ENCODE measurements around the gene KIAA1217.
"Not testable (repeated sequence)": the region's sequence is repeated elsewhere in the genome, so short reads cannot be mapped to it uniquely, and the experiment has no call there.

KIAA1217 gene

DNA sequence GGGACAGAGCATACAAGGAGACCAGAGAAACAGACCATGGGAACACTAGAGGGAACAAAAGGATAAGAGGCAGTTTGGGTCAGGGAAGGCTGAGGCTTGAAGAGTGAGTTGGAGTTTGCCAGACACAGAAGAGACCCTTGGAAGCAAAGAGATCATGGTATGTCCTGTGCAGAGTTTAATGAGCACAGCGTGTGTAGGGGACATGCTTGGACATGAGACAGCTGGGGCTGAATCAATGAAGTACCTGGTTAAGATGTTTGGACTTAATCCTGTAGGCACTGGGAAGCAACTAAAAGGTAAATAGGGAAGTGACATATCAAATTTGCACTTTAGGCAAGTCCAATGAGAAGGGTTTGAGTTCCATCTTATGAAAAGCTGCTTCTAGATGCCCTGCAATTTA lies 79.6 kb downstream of the KIAA1217 start:
- DNase-seq (ENCODE audit: low spot score) = no peak

DNA sequence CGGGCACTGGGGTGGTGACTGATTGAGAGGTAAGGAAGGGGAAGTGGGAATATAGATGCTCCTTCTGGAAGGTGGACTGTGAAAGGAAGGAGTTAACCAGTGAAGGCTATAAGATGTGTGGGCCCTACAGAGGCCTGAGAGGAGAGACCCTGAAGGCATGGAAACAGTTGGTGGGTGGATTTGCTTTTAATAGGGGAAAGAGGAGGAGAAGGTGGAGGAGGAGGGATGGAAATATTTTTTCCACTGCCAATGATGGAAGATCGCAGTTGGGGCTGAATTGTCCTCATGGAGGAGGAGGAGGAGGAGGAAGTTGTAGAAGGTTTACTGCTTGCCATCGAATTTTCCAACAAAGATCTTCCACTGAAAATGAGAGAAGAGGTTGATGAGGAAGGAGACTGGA lies 80.3 kb downstream of the KIAA1217 start:
- no peak for DNase-seq (ENCODE audit: low spot score)

DNA sequence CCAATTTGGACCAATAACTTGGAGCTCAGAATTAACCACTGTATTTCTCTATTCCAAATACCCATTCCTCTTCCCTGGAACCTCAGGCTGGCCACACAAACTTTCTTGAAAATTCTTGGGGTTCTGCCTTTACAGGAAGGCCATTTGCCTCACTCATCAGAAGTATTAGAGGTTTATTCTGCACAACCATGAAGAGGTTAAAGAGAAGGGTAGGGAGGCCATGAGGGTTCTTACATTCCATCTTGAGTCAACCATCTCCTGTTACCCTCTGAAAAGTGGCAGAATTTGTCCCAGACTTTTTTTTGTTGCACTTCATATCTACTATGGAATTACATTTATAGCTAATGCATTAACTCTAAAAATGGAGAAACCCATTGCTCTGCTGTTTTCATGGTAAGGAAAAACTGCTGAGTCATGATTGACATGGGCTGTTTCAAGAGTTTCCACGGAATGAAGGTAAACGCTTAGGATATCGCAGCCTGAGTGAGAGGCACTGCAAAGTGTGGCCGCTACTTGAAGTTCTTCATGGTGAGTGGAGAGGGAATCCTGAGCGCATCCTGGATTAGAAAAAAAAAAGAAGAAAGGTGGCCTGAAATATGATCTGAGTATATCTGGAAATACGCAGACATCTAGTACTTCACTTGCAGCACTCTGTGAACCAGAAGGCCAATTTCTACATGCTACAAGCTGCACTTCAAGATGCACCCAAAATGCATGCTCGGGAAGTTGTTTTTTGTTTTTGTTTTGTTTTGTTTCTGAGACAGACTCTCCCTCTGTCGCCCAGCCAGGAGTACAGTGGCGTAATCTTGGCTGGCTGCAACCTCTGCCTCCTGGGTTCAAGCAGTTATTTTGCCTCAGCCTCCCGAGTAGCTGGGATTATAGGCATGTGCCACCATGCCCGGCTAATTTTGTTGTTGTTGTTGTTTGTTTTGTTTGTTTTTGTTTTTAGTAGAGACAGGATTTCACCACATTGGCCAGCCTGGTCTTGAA lies 83.7 kb downstream of the KIAA1217 start:
- no peak for DNase-seq (ENCODE audit: low spot score)

DNA sequence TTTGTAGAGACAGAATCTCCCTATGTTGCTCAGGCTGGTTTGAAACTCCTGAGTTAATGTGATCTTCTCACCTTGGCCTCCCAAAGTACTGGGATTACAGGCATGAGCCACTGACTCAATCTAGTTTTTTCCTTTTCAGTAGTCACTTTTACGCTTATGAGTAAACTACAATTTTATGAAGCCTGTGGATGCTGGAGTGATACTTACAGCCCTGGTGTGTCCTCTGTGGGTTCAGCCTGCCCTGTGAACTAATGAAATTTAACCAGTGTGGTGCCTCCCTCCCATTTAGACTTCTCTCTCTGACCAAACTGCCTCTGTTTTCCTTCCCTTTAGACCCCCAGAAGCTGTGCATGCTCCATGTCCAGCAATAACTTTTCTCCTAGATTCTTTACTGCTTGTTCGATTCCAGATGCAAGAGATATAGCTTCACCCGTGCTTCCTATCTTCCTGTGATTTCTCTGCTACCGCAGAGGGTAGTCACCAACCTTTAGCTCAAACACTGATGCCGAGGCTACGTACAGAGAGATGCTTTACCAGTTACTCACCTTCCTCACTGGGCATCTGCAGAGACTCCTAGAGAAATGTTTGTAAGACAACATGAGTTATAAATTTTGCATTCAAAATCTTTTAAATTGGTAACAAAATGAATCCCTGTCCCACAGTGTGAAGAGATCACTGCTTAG lies 90.8 kb downstream of the KIAA1217 start:
- no peak for DNase-seq (ENCODE audit: low spot score)

DNA sequence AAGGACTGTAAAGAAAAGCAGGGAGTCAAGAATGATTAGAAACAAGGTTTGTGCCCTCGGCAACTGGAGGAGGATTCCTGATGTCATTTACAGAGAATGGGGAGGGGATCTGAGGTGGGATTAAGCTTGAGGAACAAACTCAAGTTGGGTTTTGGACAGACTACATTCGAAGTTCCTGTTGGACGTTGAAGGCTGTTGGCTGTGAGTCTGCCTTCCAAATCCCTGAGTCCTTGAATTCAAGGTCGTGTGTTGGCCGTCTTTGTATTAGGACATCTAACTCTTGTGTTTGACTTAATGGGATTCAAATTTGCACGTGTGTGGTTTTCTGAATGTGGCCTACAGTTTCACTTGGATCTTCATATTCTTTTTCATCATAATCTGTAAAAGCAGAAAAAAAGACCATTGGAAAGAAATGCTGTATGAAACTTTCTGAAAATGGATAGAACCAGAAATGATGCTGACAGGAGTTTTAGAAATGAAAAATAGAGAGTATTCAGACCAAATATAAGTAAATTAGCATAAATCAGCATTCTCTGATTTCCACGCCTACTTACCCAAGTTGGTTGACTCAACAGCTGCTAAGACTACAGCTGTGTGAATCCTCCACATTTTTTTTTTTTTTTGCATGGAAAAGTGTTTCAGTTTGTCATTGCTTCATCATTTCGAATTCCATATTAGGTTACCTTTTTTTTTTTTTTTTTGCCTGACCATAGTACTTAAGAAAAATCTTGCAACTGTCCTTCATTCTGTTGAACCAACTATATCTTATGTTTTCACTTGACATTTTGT lies 94.8 kb downstream of the KIAA1217 start:
- DNase-seq (ENCODE audit: low spot score) = no peak

DNA sequence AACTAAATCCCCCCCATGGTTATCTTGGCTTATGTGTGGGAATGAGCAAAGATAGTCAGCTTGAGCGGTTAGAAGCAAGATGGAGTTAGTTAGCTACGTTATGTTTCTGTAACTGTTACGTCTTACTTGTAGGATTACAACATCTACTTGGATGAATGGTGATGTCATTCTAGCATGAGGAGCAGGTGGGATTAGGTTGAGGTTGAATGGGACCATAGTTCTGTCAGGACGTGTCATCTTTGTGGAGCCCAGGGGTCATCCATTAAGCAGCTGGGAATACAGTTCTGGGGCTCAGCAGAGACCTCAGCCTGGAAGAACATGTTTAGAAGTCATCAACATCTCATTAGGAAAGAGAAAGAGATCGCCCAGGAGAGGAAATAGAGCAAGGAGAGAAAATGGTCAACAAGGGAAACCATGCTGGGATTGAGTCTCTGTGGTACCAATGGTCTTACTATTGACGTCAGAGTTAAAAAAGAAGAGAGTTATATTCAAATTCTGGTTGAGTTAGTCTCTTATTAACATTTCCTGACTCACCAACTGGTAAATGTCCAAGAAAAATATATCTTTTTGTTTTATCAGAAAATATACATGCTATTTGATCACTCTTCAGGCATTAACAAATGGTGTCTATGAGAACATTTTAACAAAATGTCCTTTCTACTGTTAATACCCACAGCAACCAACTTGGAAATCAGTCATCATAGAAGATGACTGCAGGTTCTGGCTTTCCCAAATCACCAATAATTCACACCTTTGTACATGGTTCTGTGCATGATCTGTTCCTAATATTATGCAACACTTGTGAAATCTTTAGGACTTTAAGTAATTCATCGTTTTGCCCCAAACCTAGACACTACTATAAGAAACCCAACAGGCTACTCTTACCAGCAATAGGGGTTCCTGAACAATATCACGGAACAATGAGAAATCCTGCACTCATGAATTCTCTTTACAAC lies 96.9 kb downstream of the KIAA1217 start:
- DNase-seq (ENCODE audit: low spot score) = no peak

DNA sequence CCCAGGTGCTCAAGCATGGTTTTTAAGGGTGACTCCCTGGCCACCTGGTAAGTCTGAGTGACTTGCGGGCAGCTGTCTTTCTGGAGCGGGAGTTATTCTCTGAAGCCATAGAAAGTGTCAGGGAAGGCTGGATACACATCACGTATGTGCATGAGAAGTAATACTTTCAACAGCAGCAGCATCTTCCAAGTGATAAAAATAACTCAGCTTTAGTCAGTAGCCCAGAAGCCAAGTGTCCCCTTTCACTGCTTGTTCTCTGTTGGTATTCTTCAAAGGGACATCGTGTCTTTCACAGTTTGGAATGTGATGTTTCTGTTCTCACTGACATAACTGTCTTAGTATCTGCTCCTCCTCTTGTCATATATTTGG lies 97.6 kb downstream of the KIAA1217 start:
- DNase-seq (ENCODE audit: low spot score) = no peak

DNA sequence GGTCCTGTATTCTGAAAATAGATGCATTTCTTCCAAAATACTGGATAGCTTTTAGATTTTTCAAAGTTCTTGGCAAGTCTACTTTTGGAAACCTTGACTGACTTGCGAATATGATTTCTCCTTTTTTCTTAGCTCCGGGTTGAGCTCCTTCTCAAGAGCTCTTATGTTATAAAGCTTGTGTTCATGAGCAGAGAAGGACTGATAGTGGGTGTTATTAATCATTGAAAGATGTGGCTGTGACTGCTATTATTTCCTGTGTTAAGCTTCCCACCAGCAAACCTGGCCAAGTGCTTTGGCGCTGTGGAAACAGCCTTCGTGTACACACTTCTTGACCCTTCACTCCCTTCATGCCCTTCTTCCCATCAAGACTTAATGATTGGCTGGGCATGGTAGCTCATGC lies 98.2 kb downstream of the KIAA1217 start:
- no peak for DNase-seq (ENCODE audit: low spot score)

DNA sequence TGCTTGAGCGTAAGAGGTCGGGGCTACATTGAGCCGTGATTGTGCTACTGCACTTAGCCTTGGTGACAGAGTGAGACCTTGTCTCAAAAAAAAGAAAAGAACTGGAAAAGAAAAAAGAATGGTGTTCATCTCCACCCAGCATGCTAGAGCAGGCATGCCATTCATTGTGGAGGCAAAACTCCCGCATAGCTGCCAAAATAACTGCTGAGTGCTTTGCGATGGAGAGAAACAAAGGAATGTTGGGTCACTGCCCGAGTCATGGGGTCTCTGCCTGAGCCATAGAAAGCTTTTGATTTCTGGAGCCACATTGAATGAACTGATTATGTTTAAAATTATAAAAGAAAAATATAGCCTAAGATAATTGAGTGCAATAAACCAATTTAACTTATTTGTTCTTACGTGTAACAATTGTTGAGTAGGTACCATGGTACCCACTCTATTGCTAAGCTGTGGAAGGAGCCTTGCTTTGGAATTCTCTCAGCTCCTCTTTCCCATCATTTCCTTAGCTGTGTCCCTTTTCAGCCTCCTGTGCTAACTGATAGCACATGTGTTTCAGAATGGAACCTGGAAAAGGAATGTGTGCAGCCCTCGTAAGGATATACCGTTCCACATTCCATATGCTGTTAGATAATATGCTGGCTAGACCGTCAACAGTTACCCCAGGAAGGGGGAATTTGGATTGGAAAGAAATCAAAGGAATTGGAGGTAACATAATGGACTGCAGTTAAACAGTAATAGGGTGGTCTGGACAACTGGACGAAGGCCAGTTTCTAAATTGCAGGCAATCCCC lies 99.0 kb downstream of the KIAA1217 start:
- no peak for DNase-seq (ENCODE audit: low spot score)

DNA sequence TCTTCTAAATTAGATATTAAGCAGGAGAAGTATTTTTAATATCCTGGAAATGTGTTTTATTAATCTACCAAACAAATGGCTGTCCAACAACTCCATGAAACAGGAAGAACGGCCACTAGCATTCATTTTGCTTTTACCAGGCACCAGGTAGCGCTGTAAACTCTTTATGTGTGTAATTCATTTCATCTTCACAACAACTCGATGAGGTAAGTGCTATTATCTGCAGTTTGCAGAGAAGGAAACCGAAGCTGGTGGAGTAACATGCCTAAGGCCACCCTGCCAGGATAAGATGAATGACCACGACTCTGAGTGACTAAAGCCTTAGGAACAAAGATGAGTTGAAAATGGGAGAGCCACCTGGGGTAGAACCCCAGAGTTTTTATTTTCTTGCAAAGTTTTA lies 101.2 kb downstream of the KIAA1217 start:
- no peak for DNase-seq (ENCODE audit: low spot score)

DNA sequence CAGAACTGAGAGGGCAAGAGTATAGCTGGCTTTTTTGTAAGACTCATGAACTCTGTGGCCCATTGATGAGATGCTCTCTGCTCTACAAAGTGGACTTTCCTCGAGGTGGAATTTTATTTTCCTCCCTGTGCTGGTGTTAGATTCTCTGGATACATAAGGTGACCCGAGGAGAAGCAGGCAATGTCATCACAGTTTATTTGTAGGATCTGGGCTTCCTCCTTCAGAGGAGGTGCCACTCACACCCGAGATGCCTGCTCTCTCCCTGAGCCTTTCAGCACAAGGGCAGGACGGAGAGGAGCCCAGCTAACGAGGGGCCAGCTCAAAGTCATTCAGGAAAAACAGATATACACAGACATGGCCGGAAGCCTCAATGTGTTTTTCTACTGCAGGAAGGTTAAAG lies 103.0 kb downstream of the KIAA1217 start:
- no peak for DNase-seq (ENCODE audit: low spot score)

DNA sequence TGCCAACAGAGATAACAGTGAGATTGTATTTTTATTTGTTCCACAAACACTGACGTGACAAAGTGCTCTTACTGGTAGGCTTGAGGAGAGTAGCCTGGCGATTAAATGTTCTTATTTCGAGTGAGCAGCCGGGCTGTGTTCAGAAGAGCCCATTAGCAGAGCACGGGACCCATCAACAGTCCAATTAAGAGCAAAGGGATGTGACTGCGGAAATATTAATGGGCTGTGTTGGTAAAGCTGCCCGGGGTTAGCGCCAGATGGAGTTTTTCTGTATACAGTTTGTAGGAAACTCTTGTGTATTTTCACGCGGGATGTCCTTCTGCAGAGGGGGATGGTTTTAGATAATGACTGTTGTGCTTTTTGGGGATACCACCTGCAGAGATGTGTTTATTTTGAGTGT lies 104.3 kb downstream of the KIAA1217 start:
- no peak for DNase-seq (ENCODE audit: low spot score)

DNA sequence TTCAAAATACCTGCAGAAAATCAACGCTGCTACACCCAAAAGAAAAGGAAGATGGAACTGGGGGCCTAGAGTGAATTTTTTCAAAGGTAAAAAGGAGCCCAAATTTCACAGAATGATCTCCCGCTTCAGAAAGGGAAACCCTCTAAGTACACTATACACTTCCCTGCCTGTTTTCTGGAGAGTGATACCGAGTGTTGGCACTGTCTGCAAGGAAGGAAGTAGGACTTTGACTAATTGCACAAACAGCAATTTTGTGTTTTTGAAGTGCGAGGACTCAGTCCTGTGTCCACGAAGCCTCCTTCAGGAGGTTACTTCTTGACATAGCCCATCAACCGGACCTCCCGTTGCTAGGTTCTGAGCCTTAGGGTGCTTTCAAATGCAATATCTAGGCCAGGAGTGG lies 106.3 kb downstream of the KIAA1217 start:
- no peak for DNase-seq (ENCODE audit: low spot score)

DNA sequence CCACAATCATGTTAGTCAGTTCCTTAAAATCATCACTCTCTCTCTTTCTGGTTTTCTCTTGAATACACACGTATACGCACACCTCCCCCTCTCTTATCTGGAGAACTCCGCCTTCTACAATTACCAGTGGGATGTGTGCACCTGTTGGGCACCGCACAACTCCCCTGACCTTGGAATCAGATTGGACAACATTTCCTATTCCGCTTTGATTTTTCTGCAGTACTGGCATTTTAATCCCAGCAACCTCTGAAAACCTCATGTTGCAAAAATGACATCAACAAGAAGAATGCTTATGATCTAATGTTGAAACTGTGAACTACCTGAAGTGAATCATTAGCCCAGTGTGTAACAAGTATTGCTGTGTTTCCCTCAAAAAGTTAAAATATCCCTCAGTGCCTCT lies 109.6 kb downstream of the KIAA1217 start:
- no peak for DNase-seq (ENCODE audit: low spot score)

DNA sequence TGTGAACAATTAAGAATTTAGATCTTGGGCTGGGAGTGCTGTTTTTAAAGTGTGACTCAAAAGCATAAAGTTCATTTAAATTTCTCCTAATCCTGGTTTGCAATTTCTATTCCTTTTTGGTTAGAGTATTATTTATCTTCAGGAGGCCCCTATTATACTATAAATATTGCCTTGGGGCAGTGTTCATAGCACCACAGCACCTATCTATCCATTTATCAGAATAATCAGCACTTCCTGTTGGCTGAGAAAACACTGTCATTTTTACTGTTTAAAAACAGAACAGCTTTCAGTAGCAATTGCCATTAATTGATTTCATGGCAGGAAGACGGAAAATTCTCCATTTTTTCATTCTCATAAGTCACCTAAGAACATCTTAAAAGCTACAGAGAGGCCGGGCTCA lies 111.4 kb downstream of the KIAA1217 start:
- no peak for DNase-seq (ENCODE audit: low spot score)

DNA sequence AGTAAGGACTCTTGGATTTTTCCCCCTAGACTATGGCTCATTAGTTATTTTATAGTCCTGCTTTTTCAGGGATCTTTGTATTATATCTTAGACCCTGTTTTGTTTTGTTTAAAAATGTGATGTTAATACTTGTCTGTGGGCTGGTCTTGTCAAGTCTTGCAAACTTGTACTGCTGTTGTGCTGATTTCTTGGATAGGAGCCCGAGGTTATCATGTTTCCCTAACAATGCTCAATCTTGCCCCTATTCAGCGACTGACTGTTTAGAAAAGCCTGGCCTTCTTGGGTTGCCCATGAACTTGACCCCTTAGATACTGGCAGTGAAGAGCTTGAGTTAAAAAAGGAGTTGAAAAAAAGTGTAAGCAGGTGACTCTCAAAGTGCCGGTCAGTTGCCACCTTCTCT lies 115.7 kb downstream of the KIAA1217 start:
- DNase-seq (ENCODE audit: low spot score) = no peak

DNA sequence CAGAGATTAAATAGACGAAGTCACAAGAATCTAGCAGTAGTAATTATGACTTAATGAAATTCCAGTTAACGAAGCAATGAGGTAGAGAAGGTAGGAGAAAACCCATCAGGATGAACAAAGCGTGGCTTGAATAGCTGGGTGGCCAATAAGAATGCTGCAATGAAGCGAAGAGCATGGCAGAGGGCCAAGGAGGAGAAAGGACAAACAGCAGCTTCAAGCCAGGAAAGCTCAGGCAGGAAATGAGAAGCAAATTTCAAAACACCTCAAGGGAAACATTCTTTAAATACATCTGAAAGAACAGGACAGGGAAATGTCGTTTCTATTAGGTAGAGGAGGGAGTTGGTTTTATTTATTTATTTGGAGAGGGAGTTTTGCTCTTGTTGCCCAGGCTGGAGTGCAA lies 122.5 kb downstream of the KIAA1217 start:
- no peak for DNase-seq (ENCODE audit: low spot score)

DNA sequence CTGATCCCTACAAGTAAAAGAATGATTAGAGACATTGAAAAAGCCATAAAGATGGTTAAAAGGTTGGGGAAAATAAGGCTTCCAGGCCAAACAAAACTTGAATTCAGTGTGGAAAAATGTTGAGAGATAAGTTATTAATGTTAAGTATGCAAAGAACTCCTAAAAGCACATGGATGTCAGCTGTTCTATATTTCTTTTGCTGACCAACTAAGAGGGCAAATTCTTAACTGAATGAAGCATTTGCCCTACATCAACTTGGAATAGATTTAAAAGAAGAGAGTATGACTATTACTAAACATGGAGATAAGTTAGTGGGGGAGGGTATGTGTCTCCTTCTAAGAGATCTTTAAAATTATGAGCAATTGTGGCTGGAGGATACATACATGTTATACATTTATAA lies 124.8 kb downstream of the KIAA1217 start:
- no peak for DNase-seq (ENCODE audit: low spot score)

DNA sequence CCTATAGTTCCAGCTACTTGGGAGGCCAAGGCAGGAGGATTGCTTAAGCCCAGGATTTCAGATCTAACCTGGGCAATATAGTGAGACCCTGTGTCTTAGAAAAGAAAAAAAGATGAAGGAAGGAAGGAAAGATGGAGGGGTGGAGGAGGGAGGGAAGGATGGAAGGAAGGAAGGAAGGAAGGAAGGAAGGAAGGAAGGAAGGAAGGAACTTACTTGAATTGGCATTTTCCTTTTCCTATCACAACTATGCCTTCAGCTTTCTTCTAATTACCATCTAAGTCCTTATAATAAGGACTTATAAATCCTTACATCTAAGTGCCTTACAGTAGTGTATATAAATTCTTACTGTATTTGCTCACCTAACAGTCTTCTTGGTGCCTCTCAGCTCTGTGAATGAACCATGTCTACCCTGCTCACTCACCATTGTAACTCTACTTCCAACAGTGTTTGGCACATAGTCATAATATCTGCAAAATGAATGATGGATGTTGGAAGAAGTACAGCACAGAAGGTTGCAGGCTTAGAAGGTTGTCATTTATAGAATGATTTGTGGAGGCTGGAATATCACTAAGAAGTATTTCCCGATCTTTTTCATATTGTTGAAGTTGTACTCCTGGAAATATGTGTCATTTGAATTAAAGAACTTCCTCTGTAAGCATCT lies 125.5 kb downstream of the KIAA1217 start:
- DNase-seq (ENCODE audit: low spot score) = no peak

DNA sequence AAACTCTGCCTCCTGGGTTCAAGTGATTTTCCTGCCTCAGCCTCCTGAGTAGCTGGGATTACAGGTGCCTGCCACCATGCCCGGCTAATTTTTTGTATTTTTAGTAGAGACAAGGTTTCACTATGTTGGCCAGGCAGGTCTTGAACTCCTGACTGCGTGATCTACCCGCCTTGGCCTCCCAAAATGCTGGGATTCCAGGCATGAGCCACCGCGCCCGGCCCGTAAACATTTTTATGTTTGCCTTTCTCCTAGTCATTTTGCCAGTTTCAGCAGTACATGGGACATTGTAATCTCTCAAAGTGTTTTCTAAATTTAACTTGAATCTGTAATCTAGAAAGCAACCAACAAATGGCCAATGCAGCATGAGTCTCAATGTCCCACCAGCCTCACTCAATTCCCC lies 128.8 kb downstream of the KIAA1217 start:
- DNase-seq (ENCODE audit: low spot score) = not testable (repeated sequence)

Data from NAMALWA (cell line).